Astrocyte of the cerebellum (primary cell): ENCODE data around the gene TDRD12.

Experiments used
- DNase-seq: peaks from one replicate; pipeline ENCODE4 v3.0.0-alpha.2; 2011; ENCODE audit warnings: low read depth
- H3K4me3 ChIP-seq: 2 replicates; pipeline ENCODE4 v1.5.1; 2011; ENCODE audit warnings: mild to moderate bottlenecking, low read depth, low read length, moderate library complexity
- in situ Hi-C: cut with HindIII; loops from 2 replicates; pipeline ENCODE4 v1.10.0; 2017; ENCODE audit warnings: low sequenced_read_pairs
- TF ChIP-seq, protein P1 (sequence below): IDR thresholded peaks from 2 replicates; pipeline ENCODE4 v1.5.1; 2012; ENCODE audit warnings: low read length, low read depth, moderate library complexity, mild to moderate bottlenecking; ENCODE audit errors: missing control alignments

Gene TDRD12

DNA sequence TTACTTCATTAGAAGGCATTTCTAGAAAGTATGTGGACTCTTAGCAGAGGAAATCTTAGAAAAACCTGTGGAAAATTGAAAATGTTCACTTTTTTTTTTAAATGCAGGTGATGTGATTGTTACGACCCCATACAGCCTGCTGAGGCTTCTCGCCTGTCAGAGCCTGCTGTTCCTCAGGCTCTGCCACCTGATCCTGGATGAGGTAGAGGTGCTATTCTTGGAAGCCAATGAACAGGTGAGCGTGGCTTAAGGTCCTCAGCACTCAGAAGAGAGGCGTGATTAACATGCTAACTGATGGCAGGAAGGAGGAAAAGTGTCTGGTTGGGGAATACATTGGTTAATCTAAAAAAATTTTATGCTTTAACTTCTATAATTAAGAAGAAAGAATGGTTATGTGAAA is 78.6 kb downstream of the TDRD12 start:
- TF ChIP-seq, protein P1, sequence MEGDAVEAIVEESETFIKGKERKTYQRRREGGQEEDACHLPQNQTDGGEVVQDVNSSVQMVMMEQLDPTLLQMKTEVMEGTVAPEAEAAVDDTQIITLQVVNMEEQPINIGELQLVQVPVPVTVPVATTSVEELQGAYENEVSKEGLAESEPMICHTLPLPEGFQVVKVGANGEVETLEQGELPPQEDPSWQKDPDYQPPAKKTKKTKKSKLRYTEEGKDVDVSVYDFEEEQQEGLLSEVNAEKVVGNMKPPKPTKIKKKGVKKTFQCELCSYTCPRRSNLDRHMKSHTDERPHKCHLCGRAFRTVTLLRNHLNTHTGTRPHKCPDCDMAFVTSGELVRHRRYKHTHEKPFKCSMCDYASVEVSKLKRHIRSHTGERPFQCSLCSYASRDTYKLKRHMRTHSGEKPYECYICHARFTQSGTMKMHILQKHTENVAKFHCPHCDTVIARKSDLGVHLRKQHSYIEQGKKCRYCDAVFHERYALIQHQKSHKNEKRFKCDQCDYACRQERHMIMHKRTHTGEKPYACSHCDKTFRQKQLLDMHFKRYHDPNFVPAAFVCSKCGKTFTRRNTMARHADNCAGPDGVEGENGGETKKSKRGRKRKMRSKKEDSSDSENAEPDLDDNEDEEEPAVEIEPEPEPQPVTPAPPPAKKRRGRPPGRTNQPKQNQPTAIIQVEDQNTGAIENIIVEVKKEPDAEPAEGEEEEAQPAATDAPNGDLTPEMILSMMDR: no peak
- H3K4me3 ChIP-seq: no peak overlapping the region
- DNase-seq: no peak
- in situ Hi-C loops: no loop called here

DNA sequence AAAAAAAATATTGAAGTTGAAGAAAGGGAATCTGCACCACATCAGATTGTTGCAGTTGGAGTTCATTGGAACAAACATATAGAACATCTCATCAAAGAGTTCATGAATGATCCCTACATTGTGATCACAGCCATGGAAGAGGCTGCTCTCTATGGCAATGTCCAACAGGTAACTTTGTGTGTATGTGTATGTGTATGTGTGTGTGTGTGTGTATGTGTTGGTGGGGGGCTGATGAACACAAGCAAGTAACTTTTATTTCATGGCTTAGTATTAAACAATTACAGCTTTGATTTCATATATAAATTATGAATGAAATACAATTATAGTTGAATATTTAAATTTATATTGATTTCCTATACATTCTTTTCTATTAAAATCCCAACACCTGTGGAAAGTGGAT is 80.6 kb downstream of the TDRD12 start:
- TF ChIP-seq, protein P1: no peak
- in situ Hi-C loops: no loop called here
- no peak for DNase-seq
- H3K4me3 ChIP-seq: no peak overlapping the region

DNA sequence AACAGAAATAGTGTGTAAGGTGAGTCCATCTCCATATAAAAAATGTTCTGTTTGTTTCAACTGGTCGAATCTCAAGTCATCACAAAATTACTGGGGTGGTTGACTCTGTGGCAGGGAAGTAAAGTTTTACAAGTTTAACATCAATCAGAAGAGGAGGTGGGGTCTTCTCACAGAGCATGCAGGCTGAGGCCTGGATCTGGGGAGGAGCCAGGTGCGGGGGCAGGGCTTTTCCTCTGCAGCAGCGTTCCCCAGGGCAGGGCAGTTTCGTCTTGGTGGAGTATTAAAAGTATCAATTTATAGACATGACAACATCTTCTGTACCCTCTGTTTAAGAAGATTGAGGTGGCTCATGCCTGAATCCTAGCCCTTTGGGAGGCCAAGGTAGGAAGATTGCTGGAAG is 81.2 kb downstream of the TDRD12 start:
- in situ Hi-C loops: no loop called here
- no peak overlapping the region for H3K4me3 ChIP-seq
- TF ChIP-seq, protein P1: no peak
- no peak for DNase-seq

DNA sequence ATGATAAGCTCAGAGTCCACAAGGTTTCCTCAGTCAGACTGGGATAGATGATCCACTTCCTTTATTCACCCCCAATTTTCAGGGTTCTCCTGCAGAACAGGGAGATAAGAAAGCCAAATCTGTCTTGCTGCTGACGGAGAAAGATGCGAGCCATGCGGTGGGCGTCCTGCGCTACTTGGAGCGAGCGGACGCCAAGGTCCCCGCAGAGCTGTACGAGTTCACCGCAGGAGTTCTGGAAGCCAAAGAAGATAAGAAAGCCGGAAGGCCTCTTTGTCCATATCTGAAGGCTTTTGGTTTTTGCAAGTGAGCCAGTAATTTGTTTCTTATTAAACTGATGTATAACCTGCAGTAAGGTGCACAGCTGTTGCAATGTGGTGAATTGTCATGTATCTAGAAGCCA is 83.3 kb downstream of the TDRD12 start:
- TF ChIP-seq, protein P1: no peak
- no peak overlapping the region for H3K4me3 ChIP-seq
- in situ Hi-C loops: no loop called here
- no peak for DNase-seq

DNA sequence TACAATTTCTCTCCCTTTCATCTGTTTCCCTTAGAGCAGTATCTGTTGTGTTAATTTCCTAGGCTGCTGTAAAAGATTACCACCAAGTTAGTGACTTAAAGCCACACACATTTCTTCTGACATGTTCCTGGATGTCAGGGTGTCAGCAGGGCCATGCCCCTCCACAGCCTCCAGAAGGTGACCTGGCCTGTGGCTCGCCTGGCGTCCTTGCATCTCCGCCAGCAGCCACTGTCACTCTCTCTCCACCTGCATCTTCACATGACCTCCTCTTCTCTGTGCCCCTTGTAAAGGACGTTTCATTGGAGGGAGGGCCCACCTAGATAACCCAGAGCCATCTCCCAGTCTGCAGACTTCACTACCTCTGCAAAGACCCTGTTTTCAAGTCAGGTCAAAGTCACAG is 88.7 kb downstream of the TDRD12 start:
- in situ Hi-C loops: no loop called here
- TF ChIP-seq, protein P1: no peak
- H3K4me3 ChIP-seq: no peak overlapping the region
- no peak for DNase-seq

DNA sequence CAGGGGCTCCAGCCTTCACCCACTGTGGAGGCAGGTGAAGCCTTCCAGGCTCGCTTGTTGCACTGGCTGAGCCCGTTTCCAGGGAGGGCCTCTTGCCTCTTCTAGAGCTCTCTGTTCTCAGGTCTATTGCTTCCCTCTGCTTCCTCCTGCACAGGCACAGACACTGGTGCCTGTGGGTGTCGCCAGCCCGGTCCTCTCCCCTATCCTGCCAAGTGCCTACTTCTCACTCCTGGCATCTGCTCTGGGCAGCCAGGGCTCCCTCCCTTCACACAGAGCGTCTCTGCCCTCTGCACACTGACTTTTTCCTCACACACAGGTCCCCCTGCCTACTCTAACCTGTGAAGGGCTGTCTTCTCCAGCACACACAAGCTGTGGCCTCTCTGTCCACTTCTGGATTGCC is 89.7 kb downstream of the TDRD12 start:
- DNase-seq: no peak
- TF ChIP-seq, protein P1: no peak
- H3K4me3 ChIP-seq: no peak overlapping the region
- in situ Hi-C loops: no loop called here

DNA sequence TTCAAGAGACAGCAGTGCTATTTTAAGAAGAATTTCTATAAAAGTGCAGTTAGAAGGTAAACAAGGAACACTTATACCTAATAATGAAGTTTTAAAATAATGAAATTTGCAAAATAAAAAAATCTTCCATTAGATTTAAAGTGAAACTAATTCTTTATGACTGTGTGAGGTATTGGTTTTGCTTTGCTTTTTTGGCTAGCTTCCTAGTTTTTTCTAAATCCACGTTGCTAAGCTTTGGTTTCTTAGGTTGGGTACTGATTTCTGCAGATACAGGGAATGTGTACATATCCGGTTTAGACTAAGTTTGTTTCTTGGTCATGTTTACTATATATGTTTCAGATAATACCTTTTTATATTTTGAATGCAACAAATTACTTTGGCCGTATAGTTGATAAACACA is 90.2 kb downstream of the TDRD12 start:
- TF ChIP-seq, protein P1: no peak
- no peak for DNase-seq
- in situ Hi-C loops: no loop called here
- H3K4me3 ChIP-seq: no peak overlapping the region
